T-helper 1 cell (primary cell): Measurements from ENCODE around the gene EXOC6B.

Source experiments
- DNase-seq, 5 donors: peaks; one replicate each; pipeline ENCODE4 v3.0.0-alpha.2; 2012 to 2020

The EXOC6B gene

GRCh38 chr2:72828840-72829507, 3.1 kb upstream of the EXOC6B start:
- DNase-seq: peak in 1 of 5 donors; percentile 25

- DNase-seq: no peak
These were observed 2.3 kb upstream of the EXOC6B start for GRCh38 chr2:72827966-72828646.

DNA sequence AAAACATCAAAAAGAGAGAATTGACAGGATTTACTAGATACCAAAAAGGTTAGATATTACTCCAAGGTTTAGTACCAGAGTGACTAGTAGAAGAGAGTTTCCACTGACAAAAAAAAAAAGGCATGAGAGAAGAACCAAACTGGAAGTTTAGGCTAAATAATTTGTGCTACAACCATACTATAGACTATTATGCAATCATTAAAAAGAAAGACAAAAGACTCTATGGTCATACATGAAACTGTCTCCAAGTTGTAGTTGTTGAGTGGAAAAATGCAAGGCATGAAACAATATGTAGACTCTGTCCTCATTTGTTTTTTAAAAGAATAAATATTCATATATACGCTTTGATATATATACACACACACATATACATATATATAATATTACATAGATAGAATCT, 1.7 kb upstream of the EXOC6B start:
- DNase-seq: no peak

- no peak for DNase-seq
These were observed 284 bp upstream of the EXOC6B start for GRCh38 chr2:72826156-72826477.

DNA sequence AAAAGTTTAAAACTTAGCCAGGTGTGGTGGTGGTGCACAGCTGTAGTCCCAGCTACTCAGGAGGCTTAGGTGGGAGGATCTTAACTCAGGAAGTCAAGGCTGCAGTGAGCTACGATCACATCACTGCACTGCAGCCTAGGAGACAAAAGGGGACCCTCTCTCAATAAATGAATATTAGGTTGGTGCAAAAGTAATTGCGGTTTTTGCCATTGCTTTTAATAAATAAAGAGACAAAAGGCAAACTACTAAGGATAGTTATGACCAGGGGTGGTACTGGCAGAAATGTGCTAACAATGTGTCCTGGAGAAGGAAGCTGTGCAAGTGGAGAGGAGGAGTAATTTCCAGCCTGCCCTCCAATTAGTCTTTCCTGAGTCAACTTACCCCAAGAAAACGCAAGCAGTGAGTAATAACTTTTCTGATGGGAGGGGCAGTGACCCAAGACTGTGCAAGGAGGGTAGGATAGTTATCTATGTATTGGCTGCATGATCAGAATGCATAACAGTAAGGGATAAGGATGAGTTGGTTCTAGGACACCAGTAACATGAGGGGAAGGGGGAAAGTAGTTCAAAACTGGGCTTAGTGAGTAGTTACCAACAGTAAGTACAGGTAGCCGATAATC, 1.5 kb downstream of the EXOC6B start:
- no peak for DNase-seq

DNA sequence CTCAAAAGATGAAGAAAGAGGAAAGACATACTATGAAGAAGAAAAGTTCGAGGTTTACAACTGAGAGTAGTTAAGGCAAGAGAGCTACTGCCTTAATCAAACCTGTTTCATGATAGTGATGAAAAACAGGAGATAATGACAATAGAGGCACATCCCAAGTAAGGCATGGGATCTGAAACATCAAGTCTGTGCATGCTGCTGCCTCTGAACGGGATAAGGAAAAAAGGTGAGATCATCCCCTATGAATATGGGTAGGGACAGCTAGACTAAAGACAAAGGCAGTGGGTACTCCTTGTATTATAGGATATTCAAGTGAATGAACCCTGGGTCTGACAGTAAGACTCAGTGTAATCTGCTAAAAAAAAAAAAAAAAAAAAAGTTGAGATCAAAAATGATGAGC, 3.0 kb downstream of the EXOC6B start:
- no peak for DNase-seq

- no peak for DNase-seq
These were observed 3.9 kb downstream of the EXOC6B start for GRCh38 chr2:72821983-72822382.

DNA sequence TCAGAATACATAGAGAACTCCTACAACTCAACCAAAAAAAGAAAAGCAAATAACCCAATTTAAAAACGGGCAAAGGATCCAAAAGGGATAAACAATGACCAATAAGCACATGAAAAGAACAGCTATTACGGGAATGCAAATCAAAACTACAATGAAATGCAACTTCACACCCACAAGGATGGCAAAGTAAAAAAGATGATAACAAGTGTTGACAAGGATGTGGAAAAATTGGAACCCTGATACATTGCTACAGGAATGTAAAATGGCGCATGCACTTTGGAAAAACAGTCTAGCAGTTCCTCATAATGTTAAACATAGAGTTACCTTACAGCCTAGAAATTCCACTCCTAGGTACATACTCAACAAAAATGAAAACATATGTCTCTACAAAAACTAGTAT, 4.7 kb downstream of the EXOC6B start:
- DNase-seq: no peak

DNA sequence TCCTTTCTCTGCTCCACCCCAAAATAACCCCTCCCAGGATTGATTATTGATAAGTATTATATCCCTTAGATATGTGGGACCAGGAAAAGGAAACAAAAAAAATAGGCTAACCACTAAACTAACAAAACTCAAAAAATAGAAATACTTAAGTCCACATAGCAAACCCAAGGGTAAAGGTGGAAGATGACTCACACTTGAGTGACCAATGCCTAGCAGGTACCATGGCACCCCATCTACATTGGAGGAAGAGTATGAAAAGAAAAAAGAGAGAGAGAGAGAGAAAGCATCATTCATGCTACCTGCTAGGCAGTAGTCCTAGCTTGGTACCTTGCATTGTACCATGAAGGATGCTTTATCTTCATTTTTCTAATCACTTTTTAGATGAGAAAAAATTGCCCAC, 6.3 kb downstream of the EXOC6B start:
- no peak for DNase-seq

GRCh38 chr2:72815655-72816278, 10.1 kb downstream of the EXOC6B start:
- no peak for DNase-seq

GRCh38 chr2:72813841-72814240, 12.0 kb downstream of the EXOC6B start:
- DNase-seq: no peak

DNA sequence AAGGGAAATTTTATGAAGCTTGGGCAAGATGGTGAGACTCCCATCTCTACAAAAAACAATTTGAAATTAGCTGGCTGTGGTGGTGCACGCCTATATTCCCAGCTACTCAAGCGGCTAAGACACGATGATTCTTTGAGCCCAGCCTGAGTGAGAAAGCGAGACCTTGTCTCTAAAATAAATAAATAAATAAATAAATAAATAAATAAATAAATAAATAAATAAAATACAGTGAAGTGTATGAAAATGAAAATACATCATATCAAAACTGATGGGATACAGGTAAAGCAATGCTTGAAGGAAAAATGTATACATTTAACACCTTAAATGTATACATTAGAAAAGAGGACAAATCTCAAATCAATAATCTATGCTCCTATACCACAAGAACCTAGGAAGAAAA, 15.7 kb downstream of the EXOC6B start:
- no peak for DNase-seq

GRCh38 chr2:72809095-72809494, 16.7 kb downstream of the EXOC6B start:
- DNase-seq: no peak

- no peak for DNase-seq
These were observed 19.4 kb downstream of the EXOC6B start for GRCh38 chr2:72806280-72806945.

- no peak for DNase-seq
These were observed 22.1 kb downstream of the EXOC6B start for GRCh38 chr2:72803626-72804320.

DNA sequence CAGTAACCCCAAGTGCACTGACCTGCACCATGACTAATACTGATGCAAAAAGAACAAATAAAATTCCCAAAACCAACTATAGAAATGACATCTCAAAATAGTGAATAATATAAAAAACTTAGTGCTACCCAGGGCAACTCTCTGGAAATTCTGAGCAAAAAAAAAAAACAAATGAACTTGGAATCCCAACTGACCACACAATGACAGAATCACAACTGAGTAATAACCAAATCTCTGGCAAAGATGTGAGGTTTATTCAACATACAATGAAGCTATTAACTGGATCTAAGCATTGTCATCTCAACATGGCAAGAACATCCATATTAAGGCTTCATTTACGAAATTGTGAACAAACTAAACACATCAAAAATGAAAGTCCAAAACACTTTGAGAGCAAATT, 22.7 kb downstream of the EXOC6B start:
- no peak for DNase-seq

- DNase-seq: no peak
These were observed 25.3 kb downstream of the EXOC6B start for GRCh38 chr2:72800492-72800891.

DNA sequence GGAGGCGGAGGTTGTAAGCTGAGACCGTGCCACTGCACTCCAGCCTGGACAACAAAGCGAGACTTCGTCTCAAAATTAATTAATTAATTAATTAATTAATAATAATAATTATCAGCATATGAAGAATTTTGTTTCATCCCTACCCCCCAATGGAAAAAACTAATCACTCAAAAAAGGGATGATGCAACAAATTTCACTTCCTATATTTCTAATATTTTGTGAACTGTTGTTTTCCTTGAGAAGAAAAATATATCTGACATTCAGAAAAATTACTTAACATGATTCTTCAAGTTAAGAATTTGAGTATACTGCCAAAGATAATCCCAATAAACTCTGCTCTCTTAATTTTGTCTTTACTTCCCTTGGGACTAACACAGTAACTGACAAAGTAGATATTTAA, 28.1 kb downstream of the EXOC6B start:
- no peak for DNase-seq

GRCh38 chr2:72796766-72797165, 29.1 kb downstream of the EXOC6B start:
- DNase-seq: no peak

GRCh38 chr2:72794572-72794971, 31.3 kb downstream of the EXOC6B start:
- DNase-seq: no peak

DNA sequence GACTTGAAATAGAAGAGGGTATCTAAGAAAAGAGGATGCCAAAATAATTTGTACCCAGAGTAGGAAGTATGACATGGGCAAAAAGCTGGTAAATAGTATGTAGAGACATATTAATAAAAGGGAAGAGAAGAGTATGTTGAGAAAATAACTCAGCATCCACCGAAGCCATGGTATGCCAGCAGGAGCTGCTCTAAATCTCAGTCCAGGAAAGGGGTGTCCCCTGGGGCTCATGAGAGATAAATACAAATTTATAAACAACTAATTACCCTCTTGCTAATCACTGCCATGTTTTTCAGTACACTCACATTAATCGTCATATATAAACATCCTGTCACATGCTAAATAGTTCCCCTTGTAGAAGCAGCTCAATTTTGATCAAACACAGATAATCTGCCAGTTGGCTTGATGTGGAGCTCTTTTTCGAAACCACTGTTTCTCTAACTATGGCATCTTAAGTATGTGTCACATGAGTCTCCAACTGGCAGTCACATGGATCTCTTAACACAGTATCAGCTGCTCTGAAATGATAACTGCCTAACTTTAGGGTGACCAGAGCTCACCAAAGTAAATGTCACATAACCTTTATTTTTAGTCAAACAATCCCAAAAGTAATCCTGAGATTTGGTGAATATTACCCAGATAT, 31.9 kb downstream of the EXOC6B start:
- no peak for DNase-seq

DNA sequence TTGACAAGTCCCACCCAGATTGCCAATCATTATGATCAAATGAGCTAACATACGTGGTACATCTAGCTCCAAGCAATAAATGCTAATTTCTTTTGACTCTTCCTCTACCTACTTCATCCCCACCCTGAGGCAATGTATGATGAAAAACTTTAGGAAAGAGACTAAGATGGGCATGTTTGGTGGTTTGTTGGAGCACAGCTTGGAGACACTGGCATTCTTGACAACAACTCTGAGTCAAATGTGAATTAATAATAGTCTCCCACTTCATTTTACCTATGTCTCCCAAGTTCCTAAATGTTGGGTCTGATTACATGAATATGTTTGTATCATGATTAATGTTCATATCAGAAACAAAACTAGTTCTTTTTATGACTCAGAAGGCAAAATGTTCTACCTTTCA, 36.6 kb downstream of the EXOC6B start:
- DNase-seq: no peak
